Activated T-cell treated with anti-CD3 and anti-CD28 coated beads, Interleukin-2, amount 50 U/mL, for 72 hours (primary cell): ENCODE data around the gene CYBA. TPM values are rescaled to one million over a fixed set of nuclear protein-coding genes. Genes with fewer than 3 reads are reported as not detected.

Source experiments
- ATAC-seq, 2 donors: fragments of 150-1000 bp; cut with Tn5 transposase; replicated peaks in 1 of 2; 2 replicates each; pipeline ENCODE4 v1.10.0; 2021; ENCODE audit warnings: moderate library complexity in 2 of 2, mild to moderate bottlenecking in 1 of 2
- DNase-seq, 2 donors: peaks; one replicate each; pipeline ENCODE4 v3.0.0; 2021 to 2022; ENCODE audit warnings: mixed read lengths in 1 of 2
- H3K27ac Mint-ChIP-seq: one replicate; pipeline ENCODE4 v1.8.0; 2022; ENCODE audit warnings: mild to moderate bottlenecking, moderate library complexity, mixed read lengths
- H3K27me3 Mint-ChIP-seq: one replicate; pipeline ENCODE4 v1.8.0; 2022; ENCODE audit warnings: low read depth, mixed read lengths
- H3K36me3 Mint-ChIP-seq, 2 donors: one replicate each; pipeline ENCODE4 v1.8.0; 2022; ENCODE audit warnings: mixed read lengths in 2 of 2, mild to moderate bottlenecking in 1 of 2; ENCODE audit not compliant: insufficient read depth in 2 of 2
- H3K4me1 Mint-ChIP-seq: one replicate; pipeline ENCODE4 v1.8.0; 2022; ENCODE audit warnings: low read depth, mixed read lengths
- H3K4me3 Mint-ChIP-seq, 2 donors: one replicate each; pipeline ENCODE4 v1.8.0; 2022; ENCODE audit warnings: mild to moderate bottlenecking in 2 of 2, mixed read lengths in 2 of 2, moderate library complexity in 2 of 2
- H3K9me3 Mint-ChIP-seq, 2 donors: one replicate each; pipeline ENCODE4 v1.8.0; 2022; ENCODE audit warnings: mixed read lengths in 2 of 2
- total RNA-seq, 2 donors: library from RNA; stranded (reverse); gene quantifications; one replicate each; pipeline ENCODE4 v1.2.3, GENCODE V29; 2022

The CYBA gene
- total RNA-seq, 2 donors from 2014 or later = 199 to 318 TPM

DNA sequence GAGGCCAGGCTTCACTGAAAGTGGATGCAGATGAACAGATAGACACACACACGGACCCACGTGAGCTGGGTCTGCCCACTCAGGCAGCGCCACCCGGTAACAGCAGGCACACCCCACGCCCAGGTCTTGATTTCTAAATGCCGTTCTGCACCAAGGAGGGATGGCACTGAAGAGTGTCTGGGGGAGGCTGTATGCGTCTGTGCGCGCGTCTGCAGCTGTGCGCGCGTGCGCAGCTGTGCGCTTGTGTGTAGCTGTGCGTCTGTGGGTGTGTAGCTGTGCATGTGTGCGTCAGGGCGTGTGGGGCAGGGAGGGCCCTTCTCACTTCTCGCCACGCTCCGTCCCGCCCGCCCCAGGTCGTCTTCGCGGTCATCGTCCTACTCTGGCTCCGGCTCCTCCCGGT is 28.0 kb downstream of the CYBA start:
- no peak for ATAC-seq
- H3K27me3 Mint-ChIP-seq = no peaks in the 10 kb centered on the region
- H3K36me3 Mint-ChIP-seq = peaks cover 2 to 21% of the 10 kb centered on the region in 2 donors
- DNase-seq = no peak
- H3K27ac Mint-ChIP-seq = no peak overlapping the region
- peaks cover 23% of the 10 kb centered on the region for H3K4me1 Mint-ChIP-seq
- H3K9me3 Mint-ChIP-seq = no peaks in the 10 kb centered on the region
- H3K4me3 Mint-ChIP-seq = no peak overlapping the region

DNA sequence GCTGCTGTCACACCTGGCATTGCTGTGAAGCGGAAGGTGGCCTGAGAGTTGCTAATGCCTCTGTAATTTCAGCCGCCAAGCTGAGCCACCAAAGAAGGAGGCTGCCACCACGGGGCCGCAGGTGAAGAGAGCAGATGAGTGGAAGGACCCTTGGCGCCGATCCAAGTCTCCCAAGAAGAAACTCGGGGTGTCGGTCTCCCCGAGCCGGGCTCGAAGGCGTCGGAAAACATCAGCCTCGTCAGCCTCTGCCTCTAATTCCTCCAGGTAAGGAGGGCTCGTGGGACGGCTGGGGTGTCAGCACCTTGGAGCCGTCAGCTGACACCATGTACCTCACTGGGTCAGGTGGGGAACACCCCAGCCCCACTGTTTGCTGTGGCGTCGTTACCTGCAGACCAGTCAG is 28.7 kb downstream of the CYBA start:
- H3K4me3 Mint-ChIP-seq = no peak overlapping the region
- H3K9me3 Mint-ChIP-seq = no peaks in the 10 kb centered on the region
- H3K4me1 Mint-ChIP-seq = peaks cover 23% of the 10 kb centered on the region
- DNase-seq (no peak), ATAC-seq (no peak)
- H3K27ac Mint-ChIP-seq = peak overlapping the region; percentile 38
- no peaks in the 10 kb centered on the region for H3K27me3 Mint-ChIP-seq
- H3K36me3 Mint-ChIP-seq = peaks cover 2 to 17% of the 10 kb centered on the region in 2 donors

DNA sequence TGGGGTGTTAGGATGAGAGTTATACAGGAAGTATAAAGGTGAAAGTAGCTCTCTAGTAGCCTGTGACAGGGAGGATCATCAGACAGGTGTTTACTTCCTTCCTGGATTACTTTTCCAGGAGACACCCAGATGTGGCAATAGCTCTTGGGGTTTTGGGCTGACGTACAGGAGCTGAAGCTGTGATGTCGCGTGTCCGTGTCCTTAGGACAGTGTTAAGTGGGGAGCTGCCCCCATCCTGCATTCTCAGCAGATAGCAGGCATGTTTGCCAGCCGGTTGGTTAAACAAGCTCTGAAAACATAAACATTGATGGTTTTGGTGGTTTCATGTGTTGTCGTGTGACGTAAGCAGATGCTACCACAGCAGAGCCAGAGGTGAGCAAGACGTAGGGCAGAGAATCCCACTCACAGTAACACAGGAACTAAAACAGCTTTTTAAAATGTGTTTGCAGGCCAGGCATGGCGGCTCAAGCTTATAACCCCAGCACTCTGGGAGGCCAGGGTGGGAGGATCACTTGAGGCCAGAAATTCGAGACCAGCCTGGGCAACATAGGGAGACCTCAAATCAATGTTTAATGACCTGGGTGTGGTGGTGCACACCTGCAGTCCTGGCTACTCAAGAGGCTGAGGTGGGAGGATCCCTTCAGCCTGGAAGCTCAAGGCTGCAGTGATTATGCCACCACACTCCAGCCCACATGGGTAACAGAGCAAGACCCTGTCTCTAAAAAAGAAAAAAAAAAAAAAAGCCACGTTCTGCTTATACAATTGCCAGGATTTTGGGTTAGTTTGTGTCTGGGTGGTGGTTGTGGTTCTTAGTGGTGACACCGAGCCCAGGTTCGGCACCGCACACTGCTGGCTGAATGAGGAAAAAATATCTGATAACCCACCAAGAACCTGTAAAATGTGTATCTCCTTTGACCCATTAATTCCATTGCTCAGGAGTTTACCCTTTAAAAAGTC is 30.7 kb downstream of the CYBA start:
- Mint-ChIP-seq H3K27ac (peak overlapping the region; percentile 86), H3K9me3 (no peaks in the 10 kb centered on the region), H3K4me3 (peak overlapping the region; percentile 57 to 70), H3K27me3 (no peaks in the 10 kb centered on the region), H3K4me1 (peaks cover 23% of the 10 kb centered on the region), H3K36me3 (peaks cover 2 to 9% of the 10 kb centered on the region in 2 donors)
- ATAC-seq (peak; percentile 89 to 91), DNase-seq (peak; percentile 61 to 75)

DNA sequence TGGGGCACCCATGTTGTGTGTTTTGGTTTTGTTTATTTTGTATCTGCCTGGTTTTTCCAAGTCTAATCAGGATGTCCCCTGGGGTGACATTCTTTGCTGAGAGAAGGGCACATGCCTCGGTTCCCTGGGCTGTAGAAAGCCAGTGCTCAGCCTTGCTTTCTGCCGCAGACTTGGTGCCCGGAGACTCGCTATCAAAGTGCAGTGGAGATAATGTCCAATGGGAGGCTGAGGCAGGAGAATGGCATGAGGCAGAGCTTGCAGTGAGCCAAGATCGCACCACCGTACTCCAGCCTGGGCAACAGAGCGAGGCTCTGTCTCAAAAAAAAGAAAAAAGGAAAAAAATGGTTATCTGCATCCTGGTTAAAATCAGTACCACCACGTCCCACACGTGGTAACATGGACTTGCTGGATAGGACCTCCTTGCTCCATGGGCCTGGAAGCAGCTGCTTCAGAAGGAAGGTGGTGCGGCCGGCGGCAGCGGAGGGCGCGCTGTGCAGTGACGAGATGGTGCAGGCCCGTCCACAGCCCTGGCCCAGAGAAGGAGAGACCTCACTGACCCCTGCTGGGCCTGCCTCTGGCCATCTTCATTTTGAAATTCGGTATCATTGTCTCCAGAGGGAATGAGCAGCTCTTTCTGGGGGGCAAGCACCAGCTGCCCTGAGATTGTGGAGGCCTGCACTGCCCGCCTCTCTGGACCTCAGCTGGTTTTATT is 31.7 kb downstream of the CYBA start:
- Mint-ChIP-seq H3K36me3 (peaks cover 4 to 9% of the 10 kb centered on the region in 2 donors), H3K27ac (peak overlapping the region; percentile 86), H3K9me3 (no peaks in the 10 kb centered on the region), H3K27me3 (no peaks in the 10 kb centered on the region), H3K4me1 (peaks cover 23% of the 10 kb centered on the region), H3K4me3 (peak overlapping the region in 1 of 2 donors; percentile 70)
- ATAC-seq = no peak
- no peak for DNase-seq

DNA sequence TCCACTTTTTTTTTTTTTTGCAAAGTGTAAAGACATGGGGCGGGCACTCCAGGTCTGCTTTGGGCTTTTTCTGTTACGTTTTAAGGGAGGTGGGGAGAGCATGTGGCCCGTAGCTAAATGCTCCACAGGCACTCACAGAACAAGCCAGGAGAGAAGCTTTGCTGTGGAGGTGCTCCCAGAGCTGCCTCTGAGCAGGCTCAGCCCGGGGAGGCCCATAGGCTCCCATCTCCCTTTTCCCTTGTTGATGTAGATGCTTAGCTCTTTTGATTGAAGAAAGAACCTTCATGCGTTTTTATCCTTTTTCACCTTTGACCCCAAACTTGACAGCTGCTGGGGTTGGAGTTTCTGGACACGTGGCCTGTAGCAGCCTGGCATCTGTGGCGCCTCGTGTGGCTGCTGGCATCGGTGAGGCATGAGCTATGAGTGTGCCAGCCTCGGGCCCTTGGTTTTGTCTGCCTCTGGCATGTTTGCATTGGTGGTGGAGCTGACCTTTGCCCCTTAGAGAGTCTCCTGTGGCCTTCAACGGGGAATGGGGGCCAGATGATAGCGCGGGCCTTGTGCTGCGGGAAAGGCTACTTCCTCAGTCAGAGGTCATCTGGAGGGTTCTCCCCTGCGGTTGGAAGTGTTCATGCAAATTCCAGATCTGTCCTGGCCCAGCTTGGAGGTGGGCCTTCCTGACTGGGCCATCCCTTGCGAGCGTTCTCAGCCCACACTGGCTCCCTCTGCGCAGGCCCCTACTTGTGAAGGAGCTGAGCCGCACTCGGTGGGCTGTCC is 32.5 kb downstream of the CYBA start:
- Mint-ChIP-seq H3K27me3 (no peaks in the 10 kb centered on the region), H3K4me3 (no peak overlapping the region), H3K9me3 (no peaks in the 10 kb centered on the region), H3K4me1 (peaks cover 23% of the 10 kb centered on the region), H3K36me3 (peaks cover 4 to 8% of the 10 kb centered on the region in 2 donors), H3K27ac (no peak overlapping the region)
- DNase-seq (no peak), ATAC-seq (no peak)

DNA sequence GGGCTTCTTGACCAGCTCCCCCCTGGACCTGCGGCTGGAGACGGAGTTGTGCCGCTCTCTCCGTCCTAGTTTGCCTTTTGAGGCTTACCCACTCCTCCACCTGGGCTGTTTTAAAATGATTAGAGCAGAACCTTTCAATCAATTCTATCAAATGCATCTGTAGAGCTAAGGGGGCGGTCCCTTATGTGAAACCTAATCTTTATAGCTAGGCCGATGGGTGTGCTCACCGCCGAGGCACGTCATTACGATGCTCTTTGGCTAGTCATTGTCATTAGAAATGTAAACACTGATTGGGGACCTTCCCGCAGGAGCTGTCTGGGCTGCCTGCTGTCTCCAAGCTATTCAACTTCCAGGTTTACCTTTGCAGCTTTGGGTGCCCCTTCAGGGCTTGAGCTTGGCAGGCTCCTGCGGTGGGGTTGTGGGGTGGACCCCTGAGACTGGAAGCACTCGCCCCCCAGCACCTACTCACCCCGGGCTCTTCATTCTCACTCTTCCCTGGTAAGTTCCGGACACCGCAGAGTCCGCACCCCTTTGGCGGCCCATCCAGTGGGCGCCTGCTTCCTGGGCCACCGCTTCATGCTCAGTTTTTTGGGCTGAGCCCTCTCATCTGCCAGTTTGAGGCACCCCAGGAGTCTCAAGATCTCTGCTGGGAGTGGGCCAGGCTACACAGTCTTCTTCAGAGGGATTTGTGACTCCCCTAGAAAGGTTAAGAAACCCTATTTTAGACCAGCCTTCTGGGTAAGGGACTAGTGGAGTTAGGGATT is 33.4 kb downstream of the CYBA start:
- no peaks in the 10 kb centered on the region for H3K27me3 Mint-ChIP-seq
- no peak for ATAC-seq

DNA sequence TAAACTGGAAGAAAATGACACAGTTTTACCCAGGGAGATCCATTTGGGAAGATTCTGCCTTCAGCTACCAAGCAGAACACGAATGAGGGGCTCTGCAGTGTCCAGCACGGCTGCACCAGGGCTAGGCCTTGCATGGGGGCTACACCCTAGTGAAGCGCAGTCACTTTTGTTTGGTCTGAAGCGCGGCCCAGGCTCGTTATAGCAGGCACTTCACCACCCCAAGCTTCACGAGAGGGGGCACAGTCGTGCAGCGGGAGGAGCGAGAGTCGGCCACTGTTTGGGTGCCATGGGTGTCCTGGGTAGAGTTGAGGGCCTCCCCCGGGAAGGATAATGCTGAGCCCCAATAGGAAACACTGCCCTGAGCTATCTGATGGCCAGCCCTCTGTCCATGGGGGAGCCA is 34.1 kb downstream of the CYBA start:
- peak overlapping the region; percentile 79 for H3K27ac Mint-ChIP-seq
- no peak for ATAC-seq
- H3K36me3 Mint-ChIP-seq = peaks cover 2% of the 10 kb centered on the region in 2 donors
- H3K9me3 Mint-ChIP-seq = no peaks in the 10 kb centered on the region
- H3K4me3 Mint-ChIP-seq = no peak overlapping the region
- no peaks in the 10 kb centered on the region for H3K27me3 Mint-ChIP-seq
- H3K4me1 Mint-ChIP-seq = peaks cover 23% of the 10 kb centered on the region
- no peak for DNase-seq

More for the DNA sequence above, 33.4 kb downstream of the CYBA start:
- H3K27ac Mint-ChIP-seq = peak overlapping the region; percentile 79
- H3K36me3 Mint-ChIP-seq = peaks cover 2 to 4% of the 10 kb centered on the region in 2 donors
- H3K9me3 Mint-ChIP-seq = no peaks in the 10 kb centered on the region
- DNase-seq = no peak
- H3K4me1 Mint-ChIP-seq = peaks cover 23% of the 10 kb centered on the region
- H3K4me3 Mint-ChIP-seq = no peak overlapping the region

DNA sequence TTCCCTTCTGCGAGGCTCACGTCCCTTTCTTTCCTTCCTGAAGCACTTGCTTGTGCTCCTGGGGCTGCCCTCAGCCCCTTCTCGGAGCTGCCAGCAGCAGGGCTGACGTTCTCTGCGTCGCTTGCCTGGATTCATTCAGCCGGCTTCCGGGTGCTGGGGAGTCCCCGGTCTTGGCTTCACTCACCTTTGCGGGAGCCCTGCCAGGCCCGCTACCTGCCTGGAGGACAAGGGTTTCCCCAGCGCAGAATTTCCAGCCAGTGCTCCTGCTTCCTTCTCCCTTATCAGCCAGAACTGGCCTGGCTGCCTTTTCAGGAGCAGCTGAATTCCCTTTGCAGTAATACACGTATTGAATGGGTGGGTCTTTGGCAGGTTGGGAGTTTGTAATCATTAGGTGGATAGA is 34.5 kb downstream of the CYBA start:
- no peak overlapping the region for H3K4me3 Mint-ChIP-seq
- no peak for DNase-seq
- peaks cover 23% of the 10 kb centered on the region for H3K4me1 Mint-ChIP-seq
- peaks cover 2% of the 10 kb centered on the region in 2 donors for H3K36me3 Mint-ChIP-seq
- no peaks in the 10 kb centered on the region for H3K9me3 Mint-ChIP-seq
- peak overlapping the region; percentile 79 for H3K27ac Mint-ChIP-seq
- no peak for ATAC-seq
- H3K27me3 Mint-ChIP-seq = no peaks in the 10 kb centered on the region

DNA sequence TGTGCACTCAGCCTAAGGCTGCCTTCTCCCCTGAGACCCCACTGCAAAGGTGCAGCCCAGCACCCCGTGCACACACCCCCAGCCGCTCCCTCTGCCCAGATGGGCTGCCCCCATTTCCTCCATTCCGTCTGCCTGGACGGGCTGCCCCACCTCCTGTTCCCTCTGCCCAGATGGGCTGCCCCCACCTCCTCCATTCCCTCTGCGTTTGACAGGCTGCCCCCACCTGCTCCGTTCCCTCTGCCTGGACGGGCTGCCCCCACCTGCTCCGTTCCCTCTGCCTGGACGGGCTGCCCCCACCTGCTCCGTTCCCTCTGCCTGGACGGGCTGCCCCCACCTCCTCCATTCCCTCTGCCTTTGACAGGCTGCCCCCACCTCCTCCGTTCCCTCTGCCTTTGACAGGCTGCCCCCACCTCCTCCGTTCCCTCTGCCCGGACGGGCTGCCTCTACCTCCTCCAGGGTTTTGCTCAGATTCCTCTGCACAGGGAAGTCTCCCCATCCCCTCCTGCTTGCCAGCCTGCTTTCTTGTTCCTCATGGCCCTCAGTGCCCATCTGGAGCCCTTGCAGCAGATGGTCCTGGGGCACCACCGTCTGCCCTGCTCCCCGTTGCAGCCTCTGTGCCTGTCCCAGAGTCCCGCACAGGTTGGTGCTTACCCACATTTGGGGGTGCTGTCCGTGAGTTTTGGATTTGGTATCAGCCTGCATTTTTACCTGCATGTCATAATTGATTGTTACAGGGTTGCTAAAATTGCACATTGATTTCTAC is 35.9 kb downstream of the CYBA start:
- no peaks in the 10 kb centered on the region for H3K27me3 Mint-ChIP-seq
- H3K9me3 Mint-ChIP-seq = no peaks in the 10 kb centered on the region
- H3K4me3 Mint-ChIP-seq = no peak overlapping the region
- peaks cover 14% of the 10 kb centered on the region for H3K4me1 Mint-ChIP-seq
- DNase-seq = no peak
- H3K36me3 Mint-ChIP-seq = peaks cover 2 to 6% of the 10 kb centered on the region in 2 donors
- H3K27ac Mint-ChIP-seq = peak overlapping the region; percentile 51
- no peak for ATAC-seq

DNA sequence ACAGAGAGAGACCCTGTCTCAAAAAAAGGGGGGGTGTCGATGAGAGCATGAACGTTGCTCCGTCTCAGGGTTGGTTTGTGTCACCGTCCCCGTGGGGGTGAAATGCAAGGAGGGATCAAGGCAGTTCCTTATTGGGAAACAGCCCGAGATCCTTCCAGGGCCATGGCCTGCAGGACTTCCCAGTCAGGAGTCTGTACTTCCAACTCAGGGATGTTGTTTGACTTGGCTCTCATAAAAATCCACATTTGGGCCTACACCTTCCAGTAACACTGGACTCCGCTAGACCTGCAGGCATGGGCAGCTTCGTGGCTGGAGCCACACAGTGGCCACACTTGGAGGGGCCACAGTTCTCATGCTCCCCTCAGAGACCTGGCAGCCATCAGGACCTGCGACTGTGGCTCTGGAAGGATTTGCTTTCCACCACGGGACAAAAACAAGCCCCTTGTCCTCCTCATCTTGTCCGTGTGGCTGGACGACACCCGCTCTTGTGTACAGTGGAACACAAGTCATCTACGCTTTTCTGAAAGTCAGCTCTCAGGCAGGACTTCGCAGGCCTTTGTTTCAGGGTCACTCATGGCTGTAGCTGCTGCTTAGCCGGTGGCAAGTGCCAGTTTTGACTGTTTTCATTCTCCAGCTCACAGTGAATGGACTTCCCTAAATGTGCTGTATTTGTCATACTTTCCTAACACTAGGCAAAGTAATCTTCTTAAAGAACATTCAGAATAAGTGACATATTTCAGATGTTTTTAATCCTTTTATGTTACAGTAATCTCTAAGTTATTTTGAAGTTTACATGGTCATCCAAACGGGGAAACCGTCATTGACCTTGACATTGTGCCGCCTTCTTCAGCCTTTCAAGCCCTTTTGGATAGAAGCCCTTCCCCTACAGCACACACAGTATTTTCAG is 36.7 kb downstream of the CYBA start:
- peak overlapping the region; percentile 52 for H3K27ac Mint-ChIP-seq
- no peaks in the 10 kb centered on the region for H3K27me3 Mint-ChIP-seq
- ATAC-seq = no peak
- H3K4me3 Mint-ChIP-seq = no peak overlapping the region
- DNase-seq = no peak
- H3K9me3 Mint-ChIP-seq = no peaks in the 10 kb centered on the region
- peaks cover 5% of the 10 kb centered on the region for H3K4me1 Mint-ChIP-seq
- H3K36me3 Mint-ChIP-seq = peaks cover 2 to 10% of the 10 kb centered on the region in 2 donors

DNA sequence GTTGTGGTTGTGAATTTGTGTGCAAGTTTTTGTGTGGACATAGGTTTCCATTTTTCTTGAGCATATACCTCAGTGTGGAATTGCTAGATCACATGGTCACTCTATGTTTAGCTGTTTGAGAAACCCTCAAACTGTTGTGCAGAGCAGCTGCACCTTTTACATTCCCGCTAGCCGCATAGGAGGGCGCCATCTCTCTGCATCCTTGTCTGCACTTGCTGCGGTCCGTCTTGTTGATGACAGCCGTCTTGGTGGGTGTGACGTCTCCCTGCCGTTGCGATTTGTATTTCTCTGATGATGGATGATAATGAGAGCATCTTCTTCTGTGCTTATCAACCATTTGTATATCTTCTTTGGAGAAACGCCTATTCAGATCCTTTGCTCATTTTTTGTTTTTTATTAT is 37.6 kb downstream of the CYBA start:
- H3K36me3 Mint-ChIP-seq = peaks cover 2 to 10% of the 10 kb centered on the region in 2 donors
- H3K4me3 Mint-ChIP-seq = no peak overlapping the region
- ATAC-seq (no peak), DNase-seq (no peak)
- H3K4me1 Mint-ChIP-seq = no peaks in the 10 kb centered on the region
- no peaks in the 10 kb centered on the region for H3K27me3 Mint-ChIP-seq
- peak overlapping the region; percentile 52 for H3K27ac Mint-ChIP-seq
- H3K9me3 Mint-ChIP-seq = no peaks in the 10 kb centered on the region
